ENCODE results near the gene MAGT1.
A peak's percentile ranks its signal among the peaks of the same experiment; 100 is the strongest.

MAGT1 gene

GRCh38 chrX:77894921-77895886 lies at the start of gene MAGT1 (continued):
- no peak for TF ChIP-seq ZNF366 (tag by site-specific recombination; conservative IDR thresholded peaks at IDR 0.05)
- no peak for TF ChIP-seq ZNF561 (tag by site-specific recombination; IDR thresholded peaks at IDR 0.05; ENCODE audit: borderline replicate concordance)
- 0 out of 2 replicates have a peak, but pooled peaks have one; percentile 13 for TF ChIP-seq ZBTB20 (tag by site-specific recombination; IDR thresholded peaks at IDR 0.05)
- no peak for TF ChIP-seq MZF1 (tag by site-specific recombination; IDR thresholded peaks at IDR 0.05; ENCODE audit: borderline replicate concordance)
- peak; percentile 88 for TF ChIP-seq SP2 (tag by site-specific recombination; IDR thresholded peaks at IDR 0.05)
- TF ChIP-seq ZNF350 (tag by site-specific recombination; IDR thresholded peaks at IDR 0.05) = no peak
- no peak for TF ChIP-seq ZNF311 (tag by site-specific recombination; IDR thresholded peaks at IDR 0.05; ENCODE audit: borderline replicate concordance)
- TF ChIP-seq ZNF610 (tag by site-specific recombination; IDR thresholded peaks at IDR 0.05; ENCODE audit: borderline replicate concordance) = no peak
- no peak for TF ChIP-seq ZNF555 (tag by site-specific recombination; conservative IDR thresholded peaks at IDR 0.05)
- no peak for TF ChIP-seq ZNF785 (tag by site-specific recombination; IDR thresholded peaks at IDR 0.05)
- no peak for TF ChIP-seq ZNF830 (tag by site-specific recombination; IDR thresholded peaks at IDR 0.05; ENCODE audit: low read depth)
- TF ChIP-seq ZNF544 (tag by site-specific recombination; IDR thresholded peaks at IDR 0.05) = no peak
- TF ChIP-seq, protein P1, sequence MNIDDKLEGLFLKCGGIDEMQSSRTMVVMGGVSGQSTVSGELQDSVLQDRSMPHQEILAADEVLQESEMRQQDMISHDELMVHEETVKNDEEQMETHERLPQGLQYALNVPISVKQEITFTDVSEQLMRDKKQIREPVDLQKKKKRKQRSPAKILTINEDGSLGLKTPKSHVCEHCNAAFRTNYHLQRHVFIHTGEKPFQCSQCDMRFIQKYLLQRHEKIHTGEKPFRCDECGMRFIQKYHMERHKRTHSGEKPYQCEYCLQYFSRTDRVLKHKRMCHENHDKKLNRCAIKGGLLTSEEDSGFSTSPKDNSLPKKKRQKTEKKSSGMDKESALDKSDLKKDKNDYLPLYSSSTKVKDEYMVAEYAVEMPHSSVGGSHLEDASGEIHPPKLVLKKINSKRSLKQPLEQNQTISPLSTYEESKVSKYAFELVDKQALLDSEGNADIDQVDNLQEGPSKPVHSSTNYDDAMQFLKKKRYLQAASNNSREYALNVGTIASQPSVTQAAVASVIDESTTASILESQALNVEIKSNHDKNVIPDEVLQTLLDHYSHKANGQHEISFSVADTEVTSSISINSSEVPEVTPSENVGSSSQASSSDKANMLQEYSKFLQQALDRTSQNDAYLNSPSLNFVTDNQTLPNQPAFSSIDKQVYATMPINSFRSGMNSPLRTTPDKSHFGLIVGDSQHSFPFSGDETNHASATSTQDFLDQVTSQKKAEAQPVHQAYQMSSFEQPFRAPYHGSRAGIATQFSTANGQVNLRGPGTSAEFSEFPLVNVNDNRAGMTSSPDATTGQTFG (tag by site-specific recombination; IDR thresholded peaks at IDR 0.05; ENCODE audit: borderline replicate concordance) = no peak
- TF ChIP-seq ZNF664 (tag by site-specific recombination; IDR thresholded peaks at IDR 0.05) = no peak
- no peak for TF ChIP-seq ZNF416 (tag by site-specific recombination; IDR thresholded peaks at IDR 0.05)
- TF ChIP-seq KLF9 (tag by site-specific recombination; IDR thresholded peaks at IDR 0.05; ENCODE audit: low read depth) = no peak
- TF ChIP-seq, protein P2, sequence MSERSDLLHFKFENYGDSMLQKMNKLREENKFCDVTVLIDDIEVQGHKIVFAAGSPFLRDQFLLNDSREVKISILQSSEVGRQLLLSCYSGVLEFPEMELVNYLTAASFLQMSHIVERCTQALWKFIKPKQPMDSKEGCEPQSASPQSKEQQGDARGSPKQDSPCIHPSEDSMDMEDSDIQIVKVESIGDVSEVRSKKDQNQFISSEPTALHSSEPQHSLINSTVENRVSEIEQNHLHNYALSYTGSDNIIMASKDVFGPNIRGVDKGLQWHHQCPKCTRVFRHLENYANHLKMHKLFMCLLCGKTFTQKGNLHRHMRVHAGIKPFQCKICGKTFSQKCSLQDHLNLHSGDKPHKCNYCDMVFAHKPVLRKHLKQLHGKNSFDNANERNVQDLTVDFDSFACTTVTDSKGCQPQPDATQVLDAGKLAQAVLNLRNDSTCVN (tag by site-specific recombination; optimal IDR thresholded peaks at IDR 0.05) = no peak
- no peak for TF ChIP-seq ZNF707 (tag by site-specific recombination; IDR thresholded peaks at IDR 0.05)
- TF ChIP-seq ZNF776 (tag by site-specific recombination; IDR thresholded peaks at IDR 0.05; ENCODE audit: borderline replicate concordance) = no peak
- TF ChIP-seq YY2 (tag by site-specific recombination; IDR thresholded peaks at IDR 0.05) = no peak
- peak; percentile 37; the same call in 1 of the 2 replicates for TF ChIP-seq ZFHX2 (tag by site-specific recombination; conservative IDR thresholded peaks at IDR 0.05)
- peak; percentile 45 for TF ChIP-seq SP3 (tag by site-specific recombination; IDR thresholded peaks at IDR 0.05)
- TF ChIP-seq ZNF426 (tag by site-specific recombination; IDR thresholded peaks at IDR 0.05) = no peak
- no peak for TF ChIP-seq ZNF626 (tag by site-specific recombination; IDR thresholded peaks at IDR 0.05)
- TF ChIP-seq ZNF398 (tag by site-specific recombination; IDR thresholded peaks at IDR 0.05) = no peak
- no peak for TF ChIP-seq ZNF292 (tag by site-specific recombination; IDR thresholded peaks at IDR 0.05; ENCODE audit: borderline replicate concordance, low read depth)
- no peak for TF ChIP-seq ZSCAN4 (tag by site-specific recombination; IDR thresholded peaks at IDR 0.05)
- TF ChIP-seq ZNF580 (tag by site-specific recombination; IDR thresholded peaks at IDR 0.05) = 0 out of 2 replicates have a peak, but pooled peaks have one; percentile 7
- TF ChIP-seq ZNF10 (tag by site-specific recombination; IDR thresholded peaks at IDR 0.05) = no peak
- peak; percentile 100 for TF ChIP-seq ZXDB (tag by site-specific recombination; IDR thresholded peaks at IDR 0.05)
- no peak for TF ChIP-seq ZNF548 (tag by site-specific recombination; IDR thresholded peaks at IDR 0.05)
- TF ChIP-seq ZNF221 (tag by site-specific recombination; IDR thresholded peaks at IDR 0.05; ENCODE audit: borderline replicate concordance) = no peak
